Effector memory CD4-positive, alpha-beta T cell (primary cell): ENCODE measurements around the gene RPL10.

Source experiments
- DNase-seq, 3 donors: peaks; one replicate each; pipeline ENCODE4 v3.0.0-alpha.2; 2020
- H3K27ac ChIP-seq: 2 replicates; pipeline ENCODE4 v1.7.0; 2013; ENCODE audit warnings: mild to moderate bottlenecking, low read length, moderate library complexity; ENCODE audit not compliant: insufficient read depth, poor library complexity, severe bottlenecking
- H3K27me3 ChIP-seq: replicated peaks from 2 replicates; pipeline ENCODE4 v1.7.0; 2013; ENCODE audit warnings: mild to moderate bottlenecking, low read length; ENCODE audit not compliant: insufficient read depth, control insufficient read depth, poor library complexity, severe bottlenecking
- H3K36me3 ChIP-seq: 2 replicates; pipeline ENCODE4 v1.7.0; 2013; ENCODE audit warnings: mild to moderate bottlenecking, low read length, moderate library complexity; ENCODE audit not compliant: control insufficient read depth, insufficient read depth
- H3K4me1 ChIP-seq: 2 replicates; pipeline ENCODE4 v1.7.0; 2013; ENCODE audit warnings: low read length, mild to moderate bottlenecking; ENCODE audit not compliant: control insufficient read depth, insufficient read depth, poor library complexity, severe bottlenecking
- H3K4me3 ChIP-seq: 2 replicates; pipeline ENCODE4 v1.7.0; 2013; ENCODE audit warnings: low read length, low read depth, mild to moderate bottlenecking; ENCODE audit not compliant: insufficient read depth, poor library complexity, severe bottlenecking
- H3K9me3 ChIP-seq: 2 replicates; pipeline ENCODE4 v1.7.0; 2013; ENCODE audit warnings: mild to moderate bottlenecking, low read length, moderate library complexity; ENCODE audit not compliant: control insufficient read depth

The RPL10 gene

GRCh38 chrX:154429711-154430110 is 31.5 kb downstream of the RPL10 start:
- Histone ChIP-seq H3K27me3 (no peaks in the 10 kb centered on the region), H3K9me3 (no peaks in the 10 kb centered on the region), H3K36me3 (peaks cover 10% of the 10 kb centered on the region), H3K27ac (no peak overlapping the region), H3K4me3 (no peak overlapping the region), H3K4me1 (peaks cover 3% of the 10 kb centered on the region)
- DNase-seq, result no peak

DNA sequence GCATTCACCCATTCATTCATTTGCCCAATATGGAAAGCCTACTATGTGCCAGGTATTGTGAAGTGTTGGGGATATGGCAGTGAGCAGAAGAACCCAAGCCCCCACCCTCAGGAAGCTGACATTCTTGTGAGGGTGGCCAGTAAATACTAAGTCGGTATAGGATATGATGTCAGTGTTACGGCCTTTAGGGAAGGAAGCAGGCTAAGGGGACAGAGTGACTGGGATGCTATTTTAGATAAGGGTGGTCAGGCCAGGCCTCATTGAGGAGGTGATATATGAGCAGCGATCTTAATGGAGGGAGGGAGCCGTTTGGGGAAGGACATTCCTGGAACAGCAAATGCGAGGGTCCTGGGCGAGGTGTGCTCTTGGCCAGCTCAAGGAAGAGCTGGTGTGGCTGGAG is 32.3 kb downstream of the RPL10 start:
- DNase-seq, result no peak
- no peaks in the 10 kb centered on the region for H3K27me3 ChIP-seq
- H3K4me3 ChIP-seq, result no peak overlapping the region
- H3K9me3 ChIP-seq, result no peaks in the 10 kb centered on the region
- peaks cover 3% of the 10 kb centered on the region for H3K4me1 ChIP-seq
- peaks cover 12% of the 10 kb centered on the region for H3K36me3 ChIP-seq
- no peak overlapping the region for H3K27ac ChIP-seq

DNA sequence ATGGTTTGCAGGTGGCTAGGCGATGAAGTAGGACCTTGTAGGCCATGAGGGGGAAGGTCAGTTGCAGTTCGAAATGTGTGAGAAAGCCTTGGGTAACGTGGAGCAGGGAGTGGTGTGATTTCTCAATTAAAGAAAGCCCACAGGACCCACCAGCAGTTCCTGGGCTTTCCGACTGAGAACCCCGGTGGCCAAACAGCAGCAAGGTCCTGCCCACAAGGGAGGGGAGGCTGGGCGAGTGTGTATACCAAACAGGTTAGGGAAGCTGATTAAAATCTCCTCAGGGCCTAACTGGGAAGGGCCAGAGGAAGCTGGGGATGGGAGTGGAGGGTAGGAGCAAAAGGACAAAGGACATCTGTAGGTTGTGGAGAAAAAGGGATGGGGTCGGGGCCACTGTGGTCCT is 32.7 kb downstream of the RPL10 start:
- H3K9me3 ChIP-seq, result no peaks in the 10 kb centered on the region
- H3K27ac ChIP-seq, result no peak overlapping the region
- H3K4me1 ChIP-seq, result peaks cover 3% of the 10 kb centered on the region
- peaks cover 12% of the 10 kb centered on the region for H3K36me3 ChIP-seq
- DNase-seq, result no peak
- no peaks in the 10 kb centered on the region for H3K27me3 ChIP-seq
- no peak overlapping the region for H3K4me3 ChIP-seq

DNA sequence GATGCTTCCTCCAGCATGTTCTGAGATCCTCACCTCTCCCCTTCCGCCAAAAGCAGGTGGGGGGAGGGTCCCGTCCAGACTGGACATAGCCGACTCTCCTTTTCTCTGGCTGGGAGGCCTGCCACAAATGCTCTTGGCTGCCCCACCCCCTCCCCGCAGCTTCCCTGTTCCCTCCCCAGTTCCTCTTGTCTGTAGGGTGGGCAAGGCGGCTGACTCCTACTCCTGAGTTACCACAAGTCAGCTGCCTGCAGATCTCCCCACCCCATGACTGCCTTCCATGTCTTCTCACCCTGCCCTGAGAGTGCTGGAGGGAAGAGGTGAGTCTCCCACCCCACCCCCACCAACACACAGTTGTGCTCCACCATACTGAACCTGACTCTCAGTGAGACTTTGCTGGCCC is 33.2 kb downstream of the RPL10 start:
- Histone ChIP-seq H3K4me1 (peaks cover 3% of the 10 kb centered on the region), H3K9me3 (no peaks in the 10 kb centered on the region), H3K27me3 (no peaks in the 10 kb centered on the region), H3K4me3 (no peak overlapping the region), H3K27ac (no peak overlapping the region), H3K36me3 (peaks cover 12% of the 10 kb centered on the region)
- no peak for DNase-seq

GRCh38 chrX:154432210-154432609 is 34.0 kb downstream of the RPL10 start:
- peaks cover 12% of the 10 kb centered on the region for H3K36me3 ChIP-seq
- H3K27me3 ChIP-seq, result no peaks in the 10 kb centered on the region
- peaks cover 3% of the 10 kb centered on the region for H3K4me1 ChIP-seq
- no peak overlapping the region for H3K4me3 ChIP-seq
- no peak overlapping the region for H3K27ac ChIP-seq
- no peaks in the 10 kb centered on the region for H3K9me3 ChIP-seq
- no peak for DNase-seq

DNA sequence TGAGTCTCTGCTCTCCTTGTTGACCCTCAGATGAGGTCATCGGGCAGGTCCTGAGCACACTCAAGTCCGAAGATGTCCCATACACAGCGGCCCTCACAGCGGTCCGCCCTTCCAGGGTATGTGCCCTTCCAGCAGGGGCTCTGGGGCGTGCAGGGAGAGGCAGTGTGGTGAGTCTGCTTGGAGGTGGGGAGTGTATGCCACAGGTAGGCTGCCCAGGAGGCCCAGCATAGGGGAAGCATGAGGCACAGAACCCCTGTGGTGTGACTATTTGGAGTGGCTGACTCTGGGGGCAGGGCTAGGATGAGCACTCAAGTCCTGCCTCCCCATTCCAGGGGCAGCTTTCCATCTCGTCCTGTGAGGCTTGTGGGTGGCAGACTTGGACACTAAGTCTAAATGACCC is 35.4 kb downstream of the RPL10 start:
- no peaks in the 10 kb centered on the region for H3K9me3 ChIP-seq

DNA sequence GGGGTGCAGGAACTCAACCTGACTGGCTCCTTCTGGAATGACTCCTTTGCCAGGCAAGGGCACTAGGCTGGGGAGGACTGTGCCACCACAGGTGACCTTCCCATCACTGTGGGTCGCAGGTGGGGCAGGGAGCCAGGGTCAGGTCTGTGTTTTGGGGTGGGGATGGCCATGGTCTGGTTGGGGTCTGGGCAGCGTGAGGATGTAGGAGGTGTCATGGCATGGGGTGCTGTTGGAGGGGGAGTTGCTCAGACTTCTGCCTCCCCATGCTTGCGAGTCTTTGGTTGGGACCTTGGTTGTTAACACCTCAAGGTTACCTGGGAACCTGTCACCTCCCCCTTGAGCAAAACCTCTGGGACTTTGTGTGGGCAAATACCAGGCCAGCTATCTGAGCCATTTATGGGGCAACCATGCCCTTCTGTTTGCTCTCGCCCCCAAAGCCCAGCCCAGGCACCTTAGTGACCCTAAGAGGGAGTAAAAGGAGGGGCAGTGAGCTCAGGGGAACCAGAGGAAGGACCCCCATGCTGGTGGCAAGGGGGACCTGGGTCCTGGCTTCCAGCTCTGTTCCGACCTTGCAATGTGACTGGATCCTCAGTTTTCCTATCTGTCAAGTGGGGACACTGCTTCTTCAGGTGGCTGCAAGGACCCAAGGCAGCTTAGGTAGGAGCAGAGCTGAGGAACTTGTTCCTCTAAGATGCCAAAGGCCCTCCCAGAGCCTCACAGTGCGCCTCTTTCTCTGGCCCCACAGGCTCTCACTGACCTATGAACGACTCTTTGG is 36.4 kb downstream of the RPL10 start:
- H3K4me1 ChIP-seq, result peaks cover 7% of the 10 kb centered on the region
- no peaks in the 10 kb centered on the region for H3K27me3 ChIP-seq
- no peak for DNase-seq
- no peaks in the 10 kb centered on the region for H3K9me3 ChIP-seq
- no peak overlapping the region for H3K4me3 ChIP-seq
- H3K36me3 ChIP-seq, result peaks cover 12% of the 10 kb centered on the region
- no peak overlapping the region for H3K27ac ChIP-seq

More for the DNA sequence above, 35.4 kb downstream of the RPL10 start:
- no peak for DNase-seq
- H3K27ac ChIP-seq, result no peak overlapping the region
- peaks cover 12% of the 10 kb centered on the region for H3K36me3 ChIP-seq
- H3K4me1 ChIP-seq, result peaks cover 7% of the 10 kb centered on the region
- H3K27me3 ChIP-seq, result no peaks in the 10 kb centered on the region
- H3K4me3 ChIP-seq, result no peak overlapping the region

GRCh38 chrX:154435171-154435733 is 37.1 kb downstream of the RPL10 start:
- no peaks in the 10 kb centered on the region for H3K9me3 ChIP-seq
- peaks cover 7% of the 10 kb centered on the region for H3K4me1 ChIP-seq
- no peak overlapping the region for H3K27ac ChIP-seq
- peaks cover 14% of the 10 kb centered on the region for H3K36me3 ChIP-seq
- no peak for DNase-seq
- no peaks in the 10 kb centered on the region for H3K27me3 ChIP-seq
- H3K4me3 ChIP-seq, result no peak overlapping the region

DNA sequence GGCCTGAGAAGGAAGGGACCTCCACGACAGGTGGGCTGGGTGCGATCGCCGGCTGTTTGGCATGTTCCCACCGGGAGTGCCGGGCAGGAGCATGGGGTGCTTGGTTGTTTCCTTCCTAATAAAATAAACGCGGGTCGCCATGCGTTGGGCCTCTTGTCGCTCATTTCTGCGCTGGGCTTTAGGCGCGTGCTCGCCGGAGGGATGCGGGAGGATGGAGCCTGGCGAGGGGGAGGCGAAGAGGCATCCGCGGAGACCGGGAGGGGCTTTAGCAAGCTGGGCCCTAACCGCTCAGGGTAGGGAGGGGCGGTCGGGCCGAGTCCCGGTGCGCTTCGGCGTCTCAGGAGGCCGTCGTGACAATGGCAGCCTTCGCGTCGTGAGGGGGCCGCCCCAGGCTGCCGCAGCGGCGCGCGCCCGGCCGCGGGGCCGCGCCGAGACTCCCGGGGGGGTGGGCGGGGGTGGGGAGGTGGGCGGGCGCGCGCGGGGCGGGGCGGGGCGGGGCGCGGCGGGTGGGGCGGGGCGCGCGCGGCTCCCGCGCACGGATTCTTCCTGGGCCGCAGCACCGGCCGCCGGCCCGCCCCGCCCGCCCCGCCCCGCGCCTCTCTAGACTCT is 38.3 kb downstream of the RPL10 start:
- no peaks in the 10 kb centered on the region for H3K27me3 ChIP-seq
- H3K36me3 ChIP-seq, result peaks cover 14% of the 10 kb centered on the region
- H3K9me3 ChIP-seq, result no peaks in the 10 kb centered on the region
- peak overlapping the region; percentile 68 for H3K27ac ChIP-seq
- H3K4me3 ChIP-seq, result no peak overlapping the region
- peaks cover 7% of the 10 kb centered on the region for H3K4me1 ChIP-seq
- peak; percentile 46 to 56 (median 52) for DNase-seq
